HEK293T (cell line): ENCODE data around the gene CD200R1.

Experiments used
- ARNT ChIP-seq: fragments of 450-650 bp; IDR thresholded peaks from 2 replicates; pipeline ENCODE4 v1.6.1; 2017; ENCODE audit warnings: mild to moderate bottlenecking
- HDGF ChIP-seq: fragments of 450-650 bp; IDR thresholded peaks from 2 replicates; pipeline ENCODE4 v1.6.1; 2017; ENCODE audit warnings: antibody characterized with exemption, borderline replicate concordance
- PKNOX1 ChIP-seq: fragments of 450-650 bp; IDR thresholded peaks from 2 replicates; pipeline ENCODE4 v1.6.1; 2016

- TF ChIP-seq PKNOX1 (no peak), ARNT (no peak), HDGF (no peak)
Observed at GRCh38 chr3:113000691-113001090, 25.8 kb upstream of the CD200R1 start.
